ENCODE measurements around the gene JCHAIN. TPM values are rescaled to one million over a fixed set of nuclear protein-coding genes. Genes with fewer than 3 reads are reported as not detected.

The JCHAIN gene
- total RNA-seq (2014; rRNA removed; shearing (Covaris generic); ENCODE audit: low replicate concordance) = 51.0 and 77.5 TPM in 2 replicates

- H3K4me2 ChIP-seq (ENCODE audit: low read depth, low read length, poor library complexity, severe bottlenecking) = peak within 1 kb of the TSS; percentile 63
- H4K20me1 ChIP-seq (ENCODE audit: insufficient read depth, low read depth, low read length) = no peaks in the 10 kb centered on the region
- H3K36me3 ChIP-seq (ENCODE audit: insufficient read depth, low read length) = no peaks in the 10 kb centered on the region
- H3K27me3 ChIP-seq (ENCODE audit: low read length) = no peaks in the 10 kb centered on the region
- DNase-seq = no peak
- peaks cover 35% of the 10 kb centered on the region for H3K4me1 ChIP-seq (ENCODE audit: low read length)
- peak within 1 kb of the TSS; percentile 13; the same call in 1 of the 2 replicates for H2AFZ ChIP-seq (ENCODE audit: low read length)
- no peaks in the 10 kb centered on the region for H3K9me2 ChIP-seq (replicated peaks; ENCODE audit: insufficient read depth, low read length)
- peak within 1 kb of the TSS; percentile 46 for H3K4me3 ChIP-seq (ENCODE audit: low read length)
- peak within 1 kb of the TSS; percentile 72 for H3K27ac ChIP-seq (ENCODE audit: low read length)
- peak within 1 kb of the TSS; percentile 42 for H3K9ac ChIP-seq (ENCODE audit: low read length)
- no peaks in the 10 kb centered on the region for H3K79me2 ChIP-seq (ENCODE audit: low read length)
- H3K9me3 ChIP-seq (ENCODE audit: low read length) = no peaks in the 10 kb centered on the region
Observed at GRCh38 chr4:70666369-70666768, at the start of gene JCHAIN. JCHAIN (minus strand) TSS chr4:70666508; CDS start chr4:70666490, 18 bp downstream.

GRCh38 chr4:70715097-70715496, 48.8 kb upstream of the JCHAIN start:
- Histone ChIP-seq H3K9me2 (replicated peaks; ENCODE audit: insufficient read depth, low read length) (no peaks in the 10 kb centered on the region), H3K4me3 (ENCODE audit: low read length) (no peak overlapping the region), H3K36me3 (ENCODE audit: insufficient read depth, low read length) (no peaks in the 10 kb centered on the region), H3K79me2 (ENCODE audit: low read length) (peaks cover 6% of the 10 kb centered on the region), H3K4me1 (ENCODE audit: low read length) (peaks cover 40% of the 10 kb centered on the region), H3K9ac (ENCODE audit: low read length) (no peak overlapping the region), H3K9me3 (ENCODE audit: low read length) (no peaks in the 10 kb centered on the region), H3K27me3 (ENCODE audit: low read length) (no peaks in the 10 kb centered on the region), H3K4me2 (ENCODE audit: low read depth, low read length, poor library complexity, severe bottlenecking) (peak overlapping the region; percentile 46), H3K27ac (ENCODE audit: low read length) (no peak overlapping the region), H2AFZ (ENCODE audit: low read length) (no peak overlapping the region), H4K20me1 (ENCODE audit: insufficient read depth, low read depth, low read length) (no peaks in the 10 kb centered on the region)
- no peak for DNase-seq

- Histone ChIP-seq H3K27ac (ENCODE audit: low read length) (no peak overlapping the region), H3K9ac (ENCODE audit: low read length) (no peak overlapping the region), H3K36me3 (ENCODE audit: insufficient read depth, low read length) (no peaks in the 10 kb centered on the region), H3K4me2 (ENCODE audit: low read depth, low read length, poor library complexity, severe bottlenecking) (peak overlapping the region; percentile 46), H2AFZ (ENCODE audit: low read length) (no peak overlapping the region), H3K79me2 (ENCODE audit: low read length) (peaks cover 6% of the 10 kb centered on the region), H3K4me3 (ENCODE audit: low read length) (peak overlapping the region; percentile 20; the same call in 1 of the 2 replicates), H4K20me1 (ENCODE audit: insufficient read depth, low read depth, low read length) (no peaks in the 10 kb centered on the region), H3K9me3 (ENCODE audit: low read length) (no peaks in the 10 kb centered on the region), H3K9me2 (replicated peaks; ENCODE audit: insufficient read depth, low read length) (no peaks in the 10 kb centered on the region), H3K4me1 (ENCODE audit: low read length) (peaks cover 40% of the 10 kb centered on the region), H3K27me3 (ENCODE audit: low read length) (no peaks in the 10 kb centered on the region)
- no peak for DNase-seq
Observed at GRCh38 chr4:70714079-70714887, 48.0 kb upstream of the JCHAIN start.

GRCh38 chr4:70713453-70714078, 47.3 kb upstream of the JCHAIN start:
- Histone ChIP-seq H3K27me3 (ENCODE audit: low read length) (no peaks in the 10 kb centered on the region), H3K27ac (ENCODE audit: low read length) (peak overlapping the region; percentile 15; the same call in 1 of the 2 replicates), H3K9ac (ENCODE audit: low read length) (no peak overlapping the region), H3K36me3 (ENCODE audit: insufficient read depth, low read length) (no peaks in the 10 kb centered on the region), H3K4me2 (ENCODE audit: low read depth, low read length, poor library complexity, severe bottlenecking) (peak overlapping the region; percentile 46), H3K79me2 (ENCODE audit: low read length) (peaks cover 6% of the 10 kb centered on the region), H3K9me3 (ENCODE audit: low read length) (no peaks in the 10 kb centered on the region), H3K9me2 (replicated peaks; ENCODE audit: insufficient read depth, low read length) (no peaks in the 10 kb centered on the region), H3K4me1 (ENCODE audit: low read length) (peaks cover 40% of the 10 kb centered on the region), H3K4me3 (ENCODE audit: low read length) (no peak overlapping the region; the same call in 1 of the 2 replicates), H2AFZ (ENCODE audit: low read length) (0 out of 2 replicates have a peak overlapping the region, but pooled peaks have one; percentile 33), H4K20me1 (ENCODE audit: insufficient read depth, low read depth, low read length) (no peaks in the 10 kb centered on the region)
- no peak for DNase-seq

- Histone ChIP-seq H4K20me1 (ENCODE audit: insufficient read depth, low read depth, low read length) (no peaks in the 10 kb centered on the region), H3K9me2 (replicated peaks; ENCODE audit: insufficient read depth, low read length) (no peaks in the 10 kb centered on the region), H3K9ac (ENCODE audit: low read length) (no peak overlapping the region), H3K4me3 (ENCODE audit: low read length) (no peak overlapping the region), H3K4me2 (ENCODE audit: low read depth, low read length, poor library complexity, severe bottlenecking) (peak overlapping the region; percentile 46), H3K4me1 (ENCODE audit: low read length) (peaks cover 40% of the 10 kb centered on the region), H3K36me3 (ENCODE audit: insufficient read depth, low read length) (no peaks in the 10 kb centered on the region), H3K27me3 (ENCODE audit: low read length) (no peaks in the 10 kb centered on the region), H3K9me3 (ENCODE audit: low read length) (no peaks in the 10 kb centered on the region), H3K79me2 (ENCODE audit: low read length) (peaks cover 6% of the 10 kb centered on the region), H3K27ac (ENCODE audit: low read length) (no peak overlapping the region; the same call in 1 of the 2 replicates), H2AFZ (ENCODE audit: low read length) (no peak overlapping the region)
- no peak for DNase-seq
Observed at GRCh38 chr4:70712604-70713452, 46.5 kb upstream of the JCHAIN start.

GRCh38 chr4:70712150-70712549, 45.8 kb upstream of the JCHAIN start:
- DNase-seq = no peak
- no peak overlapping the region for H3K4me3 ChIP-seq (ENCODE audit: low read length)
- H3K36me3 ChIP-seq (ENCODE audit: insufficient read depth, low read length) = no peaks in the 10 kb centered on the region
- no peaks in the 10 kb centered on the region for H4K20me1 ChIP-seq (ENCODE audit: insufficient read depth, low read depth, low read length)
- H3K9ac ChIP-seq (ENCODE audit: low read length) = no peak overlapping the region
- H3K79me2 ChIP-seq (ENCODE audit: low read length) = peaks cover 6% of the 10 kb centered on the region
- peaks cover 37% of the 10 kb centered on the region for H3K4me1 ChIP-seq (ENCODE audit: low read length)
- H3K27ac ChIP-seq (ENCODE audit: low read length) = no peak overlapping the region
- H3K9me2 ChIP-seq (replicated peaks; ENCODE audit: insufficient read depth, low read length) = no peaks in the 10 kb centered on the region
- H3K4me2 ChIP-seq (ENCODE audit: low read depth, low read length, poor library complexity, severe bottlenecking) = no peak overlapping the region
- no peaks in the 10 kb centered on the region for H3K27me3 ChIP-seq (ENCODE audit: low read length)
- no peaks in the 10 kb centered on the region for H3K9me3 ChIP-seq (ENCODE audit: low read length)
- no peak overlapping the region for H2AFZ ChIP-seq (ENCODE audit: low read length)

GRCh38 chr4:70711599-70711998, 45.3 kb upstream of the JCHAIN start:
- H3K27ac ChIP-seq (ENCODE audit: low read length) = no peak overlapping the region
- no peaks in the 10 kb centered on the region for H3K9me3 ChIP-seq (ENCODE audit: low read length)
- H3K4me1 ChIP-seq (ENCODE audit: low read length) = peaks cover 32% of the 10 kb centered on the region
- no peak overlapping the region for H3K9ac ChIP-seq (ENCODE audit: low read length)
- no peaks in the 10 kb centered on the region for H3K36me3 ChIP-seq (ENCODE audit: insufficient read depth, low read length)
- no peak overlapping the region for H3K4me2 ChIP-seq (ENCODE audit: low read depth, low read length, poor library complexity, severe bottlenecking)
- H3K9me2 ChIP-seq (replicated peaks; ENCODE audit: insufficient read depth, low read length) = no peaks in the 10 kb centered on the region
- DNase-seq = no peak
- H4K20me1 ChIP-seq (ENCODE audit: insufficient read depth, low read depth, low read length) = no peaks in the 10 kb centered on the region
- no peak overlapping the region for H3K4me3 ChIP-seq (ENCODE audit: low read length)
- H2AFZ ChIP-seq (ENCODE audit: low read length) = no peak overlapping the region
- H3K27me3 ChIP-seq (ENCODE audit: low read length) = no peaks in the 10 kb centered on the region
- H3K79me2 ChIP-seq (ENCODE audit: low read length) = peaks cover 6% of the 10 kb centered on the region

Measured in Karpas-422 (cell line).